ENCODE results near the gene SLC24A3. TPM values are rescaled to one million over a fixed set of nuclear protein-coding genes. Genes with fewer than 3 reads are reported as not detected.
A peak's percentile ranks its signal among the peaks of the same experiment; 100 is the strongest.

Gene SLC24A3
- total RNA-seq (not detected), polyA plus RNA-seq (not detected), total RNA-seq (0 reads per million in 6 experiments)

DNA sequence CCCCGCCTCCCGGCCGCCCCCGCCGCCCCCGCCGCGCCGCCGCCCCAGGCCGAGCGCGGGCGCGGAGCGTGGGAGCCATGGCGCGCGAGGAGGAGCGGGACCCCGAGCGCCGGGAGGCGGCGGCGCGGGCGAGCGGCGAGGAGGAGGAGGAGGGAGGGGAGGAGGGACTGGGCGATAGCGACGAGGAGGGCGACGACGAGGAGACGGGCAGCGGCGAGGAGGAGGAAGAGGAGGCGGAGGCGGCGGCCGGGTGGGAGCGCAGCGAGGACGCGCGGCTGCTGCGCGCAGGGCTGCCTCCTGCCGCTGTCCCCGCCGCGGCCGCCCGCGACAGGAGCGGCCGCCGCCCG, at the start of gene SLC24A3:
Gene SLC24A3 (plus strand): TSS at position 174 of the 347 bp plus-strand sequence.
- Mint-ChIP-seq H3K36me3 (no peaks in the 10 kb centered on the region), H3K27me3 (peaks cover 25 to 63% (median 47%) of the 10 kb centered on the region in 5 donors), H3K27ac (peak within 1 kb of the TSS in 1 of 10 donors; percentile 60), H3K4me1 (peaks cover 0 to 4% (median 3%) of the 10 kb centered on the region in 4 donors), H3K9me3 (no peaks in the 10 kb centered on the region), H3K4me3 (peak within 1 kb of the TSS in 8 of 10 donors; percentile 31 to 76 (median 42))
- ATAC-seq (no peak), DNase-seq (no peak)
- POLR2A ChIA-PET, result no interaction called here

DNA sequence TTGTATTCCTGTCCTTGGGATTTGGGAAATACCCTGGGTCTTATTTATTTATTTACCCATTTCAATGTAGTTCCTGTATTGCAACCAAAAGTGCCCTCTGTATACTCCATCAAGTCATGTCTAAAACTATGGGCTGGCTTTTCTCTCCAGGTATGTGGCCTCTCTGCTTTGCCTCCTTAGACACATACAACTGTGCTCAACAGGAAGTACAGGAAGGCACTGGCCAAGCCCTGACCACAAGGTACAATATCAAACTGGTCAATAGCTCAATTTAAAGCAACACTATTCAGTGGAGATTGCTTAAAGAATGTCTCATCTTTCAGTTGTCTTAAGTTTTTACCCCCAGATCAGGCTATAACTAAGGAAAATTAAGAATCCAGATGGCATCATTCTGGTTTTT, 42.3 kb upstream of the SLC24A3 start:
- POLR2A ChIA-PET, result no interaction called here
- H3K36me3 Mint-ChIP-seq, result peaks cover 0 to 16% (median 4%) of the 10 kb centered on the region in 3 donors
- H3K27me3 Mint-ChIP-seq, result peaks cover 10 to 54% (median 24%) of the 10 kb centered on the region in 5 donors
- ATAC-seq (no peak), DNase-seq (no peak)
- H3K27ac Mint-ChIP-seq, result no peak overlapping the region
- no peak overlapping the region for H3K4me3 Mint-ChIP-seq
- no peaks in the 10 kb centered on the region for H3K4me1 Mint-ChIP-seq
- peaks cover 6 to 30% (median 14%) of the 10 kb centered on the region in 9 donors for H3K9me3 Mint-ChIP-seq

DNA sequence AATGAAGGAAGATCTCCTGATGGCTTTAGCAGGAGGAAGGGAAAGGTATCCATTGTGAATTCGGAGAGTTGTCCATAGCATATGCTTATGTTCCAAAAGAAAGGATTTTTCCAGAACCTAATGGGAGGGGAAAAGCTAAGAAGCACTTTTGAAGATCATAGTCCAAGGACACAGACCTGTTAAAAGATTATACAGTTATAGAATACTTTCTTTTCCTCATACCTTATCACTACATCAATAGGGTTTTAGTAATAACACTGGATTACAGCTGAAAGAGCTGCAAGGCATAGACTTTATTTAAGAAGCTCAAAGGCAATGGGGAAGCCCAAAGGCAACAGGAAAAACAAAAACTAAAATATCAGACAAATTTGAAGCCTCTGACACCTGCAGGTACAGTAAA, 39.8 kb upstream of the SLC24A3 start:
- no peak overlapping the region for H3K4me3 Mint-ChIP-seq
- peaks cover 4 to 13% (median 8%) of the 10 kb centered on the region in 9 donors for H3K9me3 Mint-ChIP-seq
- POLR2A ChIA-PET, result no interaction called here
- H3K4me1 Mint-ChIP-seq, result no peaks in the 10 kb centered on the region
- H3K27ac Mint-ChIP-seq, result no peak overlapping the region
- ATAC-seq (no peak), DNase-seq (no peak)
- peaks cover 12 to 51% (median 22%) of the 10 kb centered on the region in 5 donors for H3K27me3 Mint-ChIP-seq
- H3K36me3 Mint-ChIP-seq, result peaks cover 0 to 10% (median 0%) of the 10 kb centered on the region in 3 donors

DNA sequence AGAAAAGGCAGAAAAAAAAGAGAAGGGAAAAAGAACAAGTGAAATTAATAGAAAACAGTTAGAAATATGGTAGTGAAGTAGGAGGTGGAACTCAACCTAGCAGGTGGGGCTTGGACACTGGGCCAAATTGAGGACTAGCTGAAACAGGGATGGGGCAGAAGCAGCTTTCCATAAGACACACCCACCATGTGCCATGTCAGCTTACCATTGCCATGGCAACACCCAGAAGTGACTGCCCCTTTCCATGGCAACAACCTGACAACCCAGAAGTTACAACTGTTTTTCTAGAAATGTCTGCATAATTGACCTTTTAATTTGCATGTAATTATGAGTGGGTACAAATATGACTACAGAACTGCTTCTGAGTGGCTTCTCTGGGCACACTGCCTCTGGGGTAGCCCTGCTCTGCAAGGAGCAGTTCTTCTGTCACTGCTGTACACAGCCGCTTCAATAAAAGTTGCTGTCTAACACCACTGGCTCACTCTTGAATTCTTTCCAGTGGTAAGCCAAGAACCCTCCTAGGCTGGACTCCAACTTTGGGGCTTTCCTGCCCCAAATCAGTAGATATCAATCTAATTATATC, 35.9 kb upstream of the SLC24A3 start:
- Mint-ChIP-seq H3K9me3 (peaks cover 0 to 1% (median 0%) of the 10 kb centered on the region in 9 donors), H3K27me3 (peaks cover 2 to 17% (median 7%) of the 10 kb centered on the region in 5 donors), H3K4me3 (no peak overlapping the region), H3K4me1 (no peaks in the 10 kb centered on the region), H3K36me3 (no peaks in the 10 kb centered on the region), H3K27ac (no peak overlapping the region)
- DNase-seq (no peak), ATAC-seq (no peak)
- POLR2A ChIA-PET, result no interaction called here

DNA sequence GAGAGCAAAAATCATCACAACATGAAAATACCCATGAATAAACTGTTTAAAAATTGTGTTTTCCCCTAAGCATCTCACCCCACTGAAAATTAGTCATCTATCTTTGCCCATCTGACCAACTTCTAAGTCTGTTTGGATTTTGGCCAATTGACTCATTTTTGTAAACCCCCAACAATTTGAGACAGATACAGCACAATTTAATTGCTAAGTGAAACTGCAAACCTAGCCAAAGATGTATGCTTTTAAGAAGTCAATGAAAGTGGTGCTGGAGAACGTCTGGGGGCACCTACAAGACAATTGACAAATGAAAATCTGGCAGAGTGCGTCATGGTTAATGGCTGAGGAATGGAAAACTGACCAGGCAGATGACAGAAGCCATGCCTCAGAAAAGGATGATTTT, 30.9 kb upstream of the SLC24A3 start:
- POLR2A ChIA-PET, result no interaction called here
- Mint-ChIP-seq H3K4me1 (no peaks in the 10 kb centered on the region), H3K27me3 (peaks cover 3 to 5% (median 4%) of the 10 kb centered on the region in 5 donors), H3K9me3 (peaks cover 0 to 12% (median 0%) of the 10 kb centered on the region in 9 donors), H3K4me3 (no peak overlapping the region), H3K36me3 (no peaks in the 10 kb centered on the region), H3K27ac (no peak overlapping the region)
- ATAC-seq, result no peak
- DNase-seq, result no peak

DNA sequence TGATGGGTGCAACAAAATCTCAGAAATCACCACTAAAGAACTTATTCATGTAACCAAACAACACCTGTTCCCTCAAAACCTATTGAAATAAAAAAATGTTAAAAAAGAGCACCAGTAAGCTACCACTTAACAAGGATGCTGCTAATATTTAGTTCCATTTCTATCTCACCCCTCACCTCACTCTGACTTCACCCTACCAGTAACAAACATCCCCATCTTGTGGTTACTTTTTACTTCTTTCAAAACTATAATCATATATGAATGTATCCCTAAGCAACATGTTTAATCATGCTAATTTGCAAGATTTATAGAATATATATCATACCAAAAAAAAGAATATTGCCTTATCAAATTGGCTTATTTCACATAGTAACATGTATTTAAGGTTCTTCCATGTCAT, 27.4 kb upstream of the SLC24A3 start:
- Mint-ChIP-seq H3K4me1 (no peaks in the 10 kb centered on the region), H3K27me3 (peaks cover 0 to 6% (median 1%) of the 10 kb centered on the region in 5 donors), H3K9me3 (peaks cover 0 to 26% (median 4%) of the 10 kb centered on the region in 9 donors), H3K36me3 (peaks cover 0 to 5% (median 0%) of the 10 kb centered on the region in 3 donors), H3K27ac (no peak overlapping the region), H3K4me3 (no peak overlapping the region)
- POLR2A ChIA-PET, result no interaction called here
- ATAC-seq (no peak), DNase-seq (no peak)

DNA sequence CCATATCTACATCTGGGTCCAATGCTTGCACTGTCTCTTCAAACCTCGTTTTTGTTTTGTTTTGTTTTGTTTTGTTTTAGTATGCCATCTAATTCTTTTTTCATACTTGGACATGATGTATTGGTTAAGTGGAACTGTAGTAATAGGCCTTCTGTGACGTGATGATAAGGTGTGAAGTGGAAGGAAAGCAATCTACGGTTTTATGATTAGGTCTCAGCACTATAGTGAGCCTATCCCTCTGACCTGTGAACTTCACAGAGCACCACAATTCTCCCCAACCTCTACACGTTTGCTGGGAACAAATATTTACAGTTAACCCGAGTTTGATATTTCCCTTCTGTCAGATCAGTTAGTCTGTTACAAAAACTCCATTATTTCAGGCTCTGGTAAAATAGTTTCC, 19.1 kb upstream of the SLC24A3 start:
- H3K36me3 Mint-ChIP-seq, result peaks cover 0 to 5% (median 0%) of the 10 kb centered on the region in 3 donors
- no peak overlapping the region for H3K4me3 Mint-ChIP-seq
- H3K27me3 Mint-ChIP-seq, result peaks cover 0 to 16% (median 6%) of the 10 kb centered on the region in 5 donors
- H3K9me3 Mint-ChIP-seq, result peaks cover 0 to 18% (median 3%) of the 10 kb centered on the region in 9 donors
- POLR2A ChIA-PET, result no interaction called here
- ATAC-seq (no peak), DNase-seq (no peak)
- peaks cover 0 to 2% (median 0%) of the 10 kb centered on the region in 4 donors for H3K4me1 Mint-ChIP-seq
- no peak overlapping the region for H3K27ac Mint-ChIP-seq

DNA sequence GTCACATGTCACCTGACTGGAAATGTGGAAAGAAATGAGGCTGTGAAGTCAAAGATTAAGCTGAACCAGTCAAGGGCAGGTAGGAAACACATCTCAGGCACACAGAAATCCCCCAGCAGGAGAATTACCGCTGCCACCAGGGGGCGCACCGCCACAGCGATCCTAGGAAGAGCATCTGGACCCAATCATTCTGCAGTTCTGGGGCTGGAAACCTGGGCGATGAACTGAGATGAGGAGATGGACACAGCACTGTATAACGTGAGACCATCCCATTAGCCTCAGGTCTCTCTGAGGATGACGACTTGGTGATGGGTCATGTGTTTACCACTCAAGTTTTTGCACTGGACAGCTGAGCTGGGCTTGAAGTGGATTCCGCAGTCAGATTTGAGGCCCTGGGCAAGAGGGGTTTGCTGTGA, 6.5 kb upstream of the SLC24A3 start:
- Mint-ChIP-seq H3K36me3 (no peaks in the 10 kb centered on the region), H3K4me3 (no peak overlapping the region), H3K27ac (no peak overlapping the region), H3K4me1 (no peaks in the 10 kb centered on the region), H3K27me3 (peaks cover 18 to 63% (median 36%) of the 10 kb centered on the region in 5 donors), H3K9me3 (peaks cover 0 to 3% (median 0%) of the 10 kb centered on the region in 9 donors)
- ATAC-seq (no peak), DNase-seq (peak; percentile 11 to 69 (median 56))
- POLR2A ChIA-PET, result no interaction called here

DNA sequence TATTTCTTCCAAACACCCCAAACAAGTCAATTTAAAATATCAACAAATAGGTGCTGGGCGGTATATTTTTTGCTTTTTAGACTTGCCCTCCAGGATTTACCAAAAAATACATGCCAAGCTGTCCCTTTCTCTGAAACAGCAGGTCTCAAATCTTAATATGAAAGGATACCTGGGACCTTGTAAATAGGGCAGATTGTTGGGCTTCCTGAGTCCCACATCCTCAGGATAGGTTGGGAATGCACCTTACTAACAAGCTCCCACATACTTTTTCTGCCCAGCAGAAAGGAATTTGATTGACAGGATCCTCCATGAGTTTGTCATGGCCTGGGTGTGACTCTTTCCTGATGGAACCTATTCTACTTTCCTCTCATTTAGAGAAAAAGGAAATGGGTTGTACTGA, 4.9 kb upstream of the SLC24A3 start:
- H3K36me3 Mint-ChIP-seq, result no peaks in the 10 kb centered on the region
- POLR2A ChIA-PET, result no interaction called here
- H3K27me3 Mint-ChIP-seq, result peaks cover 20 to 58% (median 39%) of the 10 kb centered on the region in 5 donors

DNA sequence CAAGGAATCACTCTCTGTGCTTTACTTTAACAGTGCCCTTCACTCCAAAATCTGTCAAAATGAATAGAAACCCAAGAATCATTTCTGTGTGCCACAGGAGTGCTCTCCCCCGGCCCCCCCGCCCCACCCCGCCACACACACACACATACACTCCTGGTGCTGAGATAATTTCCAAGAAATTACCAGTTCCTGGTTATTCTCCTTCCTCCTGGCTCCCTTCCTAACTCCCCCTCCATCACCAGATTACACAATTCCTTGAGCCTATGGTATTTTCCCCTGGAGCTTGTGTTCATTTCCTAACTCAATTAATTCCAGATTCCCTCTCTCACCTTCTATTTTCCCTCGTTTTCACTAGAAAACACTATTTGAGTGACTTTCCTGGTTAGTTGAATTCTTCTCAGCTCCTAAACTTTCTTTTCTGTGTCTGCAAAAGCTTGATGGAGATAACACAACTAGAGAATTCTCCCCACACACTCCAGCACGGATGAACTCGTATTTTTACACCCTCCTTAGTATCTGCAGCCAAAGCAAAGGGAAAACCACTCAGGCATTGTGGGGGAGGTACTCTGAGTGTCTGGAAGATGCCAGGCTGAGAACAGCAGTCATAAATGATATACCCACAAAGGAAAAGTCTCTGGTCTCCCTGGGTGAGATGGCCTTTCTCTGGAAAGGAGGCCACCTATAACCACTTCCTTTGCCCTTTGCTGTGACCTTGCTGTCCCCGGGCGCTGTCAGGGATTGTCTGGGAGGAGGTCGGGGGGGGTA, 1.9 kb upstream of the SLC24A3 start:
- Mint-ChIP-seq H3K27me3 (peaks cover 28 to 59% (median 45%) of the 10 kb centered on the region in 5 donors), H3K9me3 (no peaks in the 10 kb centered on the region), H3K27ac (peak overlapping the region in 1 of 10 donors; percentile 79), H3K4me3 (peak overlapping the region in 1 of 10 donors; percentile 26), H3K4me1 (peaks cover 0 to 4% (median 3%) of the 10 kb centered on the region in 4 donors), H3K36me3 (no peaks in the 10 kb centered on the region)
- DNase-seq, result no peak
- POLR2A ChIA-PET, result no interaction called here
- no peak for ATAC-seq

More for the DNA sequence above, 4.9 kb upstream of the SLC24A3 start:
- ATAC-seq (no peak), DNase-seq (no peak)
- Mint-ChIP-seq H3K9me3 (no peaks in the 10 kb centered on the region), H3K4me3 (no peak overlapping the region), H3K4me1 (peaks cover 0 to 4% (median 3%) of the 10 kb centered on the region in 4 donors), H3K27ac (no peak overlapping the region)

DNA sequence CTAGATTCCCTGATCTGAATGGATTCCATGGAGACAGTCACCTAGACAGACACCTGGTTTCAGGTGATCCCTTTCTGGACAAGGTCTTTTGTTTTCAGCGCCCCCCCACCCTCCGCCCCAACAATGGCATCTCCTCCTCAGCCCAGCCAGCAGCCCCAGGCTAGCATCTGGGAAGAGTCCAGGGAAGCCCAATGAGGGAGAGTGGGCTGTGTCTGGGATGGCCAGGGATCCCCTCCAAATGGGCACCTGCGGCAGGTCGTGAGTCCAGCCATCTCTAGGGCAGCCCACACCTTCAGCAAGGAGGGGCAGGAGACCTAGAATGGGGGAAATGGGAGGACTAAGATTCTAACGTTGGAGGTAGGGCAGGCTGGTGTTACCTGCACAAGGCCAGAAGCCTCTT, 1.2 kb upstream of the SLC24A3 start:
- H3K4me3 Mint-ChIP-seq, result peak overlapping the region in 8 of 10 donors; percentile 4 to 76 (median 40)
- H3K27me3 Mint-ChIP-seq, result peaks cover 25 to 55% (median 46%) of the 10 kb centered on the region in 5 donors
- H3K4me1 Mint-ChIP-seq, result peaks cover 0 to 4% (median 3%) of the 10 kb centered on the region in 4 donors

DNA sequence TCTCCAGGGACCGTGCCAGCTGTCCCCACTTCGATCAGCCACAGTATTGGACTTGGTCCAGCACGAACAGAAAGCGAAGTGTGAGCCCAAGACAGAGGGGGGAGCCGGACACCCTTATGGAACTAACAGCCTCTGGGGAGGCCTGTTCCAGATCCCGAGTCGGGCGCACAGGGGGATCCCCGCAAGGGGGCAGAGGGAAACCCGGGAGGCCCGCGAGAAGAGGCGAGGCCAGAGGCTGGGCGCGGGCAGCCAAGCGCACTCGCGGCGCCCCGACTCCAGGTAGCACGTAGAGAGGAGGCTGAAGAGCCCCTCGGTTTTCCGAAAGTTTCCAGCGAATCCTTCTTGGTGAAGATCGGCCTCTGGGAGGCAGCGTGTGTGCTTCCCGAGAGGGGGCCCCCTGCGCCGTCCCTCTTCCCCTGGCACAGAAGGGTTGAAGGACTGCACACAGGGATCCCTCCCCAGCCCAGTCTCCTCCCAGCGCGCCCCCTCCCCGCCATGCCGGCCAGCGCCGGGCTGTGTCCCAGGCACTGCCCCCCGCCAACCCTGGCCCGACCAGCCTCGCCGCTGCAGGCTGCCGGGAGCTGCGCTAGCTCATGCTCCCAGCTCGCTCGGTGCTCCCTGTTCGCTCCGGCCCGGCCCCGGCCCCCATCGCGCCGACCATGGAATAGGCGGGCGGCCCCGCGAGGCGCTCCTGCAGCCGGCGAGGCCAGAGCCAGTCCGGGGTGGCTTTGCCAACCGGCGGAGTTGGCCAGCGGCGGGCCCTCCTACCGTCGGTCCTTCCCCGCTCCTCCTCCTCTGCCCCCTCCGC, 577 bp upstream of the SLC24A3 start:
- DNase-seq (no peak), ATAC-seq (no peak)
- Mint-ChIP-seq H3K36me3 (no peaks in the 10 kb centered on the region), H3K9me3 (no peaks in the 10 kb centered on the region), H3K4me1 (peaks cover 0 to 4% (median 3%) of the 10 kb centered on the region in 4 donors), H3K27ac (peak overlapping the region in 1 of 10 donors; percentile 60), H3K4me3 (peak overlapping the region in 7 of 10 donors; percentile 4 to 76 (median 42)), H3K27me3 (peaks cover 25 to 57% (median 46%) of the 10 kb centered on the region in 5 donors)
- POLR2A ChIA-PET, result no interaction called here

More for the DNA sequence above, 1.2 kb upstream of the SLC24A3 start:
- DNase-seq, result no peak
- peak overlapping the region in 1 of 10 donors; percentile 60 for H3K27ac Mint-ChIP-seq
- H3K9me3 Mint-ChIP-seq, result no peaks in the 10 kb centered on the region
- POLR2A ChIA-PET, result no interaction called here
- H3K36me3 Mint-ChIP-seq, result no peaks in the 10 kb centered on the region
- no peak for ATAC-seq
